Osteocyte (in vitro differentiated cells): ENCODE data around the gene CYRIA. TPM values are rescaled to one million over a fixed set of nuclear protein-coding genes. Genes with fewer than 3 reads are reported as not detected.

Experiments used
- DNase-seq: peaks from one replicate; pipeline ENCODE4 v3.0.0; 2021; ENCODE audit warnings: mixed read lengths; ENCODE audit not compliant: unreplicated experiment; ENCODE audit errors: extremely low spot score
- H3K27ac Mint-ChIP-seq: one replicate; pipeline ENCODE4 v1.8.0; 2021; ENCODE audit warnings: mild to moderate bottlenecking, mixed read lengths; ENCODE audit not compliant: unreplicated experiment
- H3K27me3 Mint-ChIP-seq: one replicate; pipeline ENCODE4 v1.8.0; 2021; ENCODE audit warnings: mixed read lengths; ENCODE audit not compliant: unreplicated experiment
- H3K36me3 Mint-ChIP-seq: one replicate; pipeline ENCODE4 v1.8.0; 2021; ENCODE audit warnings: mixed read lengths; ENCODE audit not compliant: unreplicated experiment
- H3K4me1 Mint-ChIP-seq: one replicate; pipeline ENCODE4 v1.8.0; 2021; ENCODE audit warnings: mixed read lengths; ENCODE audit not compliant: unreplicated experiment
- H3K4me3 Mint-ChIP-seq: one replicate; pipeline ENCODE4 v1.8.0; 2021; ENCODE audit warnings: mild to moderate bottlenecking, moderate library complexity, mixed read lengths; ENCODE audit not compliant: unreplicated experiment
- H3K9me3 Mint-ChIP-seq: one replicate; pipeline ENCODE4 v1.8.0; 2021; ENCODE audit warnings: mixed read lengths; ENCODE audit not compliant: unreplicated experiment
- total RNA-seq: library from RNA; stranded (reverse); gene quantifications from 2 replicates; pipeline ENCODE4 v1.2.1, GENCODE V29; 2021
- TF ChIP-seq, protein P1 (sequence below): fragments of 200-600 bp; sonication (generic); IDR thresholded peaks from 2 replicates; pipeline ENCODE4 v1.5.0; 2021; ENCODE audit warnings: antibody characterized with exemption, mild to moderate bottlenecking, moderate library complexity

Gene CYRIA
- total RNA-seq, 1 donor from 2014 or later: 2.8 TPM

DNA sequence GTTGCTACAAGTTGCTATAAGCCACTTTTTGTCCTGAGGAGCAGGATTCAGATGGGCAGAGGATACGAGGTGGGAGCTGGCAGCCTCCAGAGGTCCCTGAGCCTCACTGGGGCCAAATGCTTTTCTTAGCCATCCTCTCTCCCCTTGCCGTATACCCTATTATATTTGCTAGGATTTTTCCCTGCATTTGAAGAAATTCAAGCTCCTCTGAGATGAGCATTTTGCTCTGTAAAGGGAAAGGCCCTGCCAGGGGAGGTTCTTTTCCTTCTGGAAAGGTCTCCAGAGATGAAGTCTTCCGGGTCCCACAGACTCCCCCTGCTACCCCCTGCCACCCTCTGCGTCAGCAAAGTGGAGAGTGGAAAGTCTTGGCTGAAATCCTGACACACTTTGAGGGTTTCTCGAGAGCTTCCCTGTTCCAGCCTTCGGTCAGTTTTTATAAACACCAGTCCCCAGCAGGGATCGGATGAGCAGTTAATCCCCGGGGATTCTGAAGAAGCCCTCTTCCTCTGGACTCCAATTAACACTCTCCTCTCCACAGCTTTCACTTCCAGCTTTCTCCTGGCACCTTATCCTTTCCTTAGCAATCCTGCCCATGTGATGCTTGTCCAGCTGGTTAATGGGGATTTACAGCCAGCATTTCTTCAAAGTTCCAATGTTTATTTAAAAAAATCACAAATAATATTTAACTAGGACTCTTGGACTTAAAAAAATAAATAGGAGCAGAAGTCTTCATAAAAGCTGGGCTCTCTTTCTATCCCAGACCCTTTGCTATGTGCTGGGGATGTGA is 13.1 kb downstream of the CYRIA start:
- peak overlapping the region; percentile 88 for H3K27ac Mint-ChIP-seq

DNA sequence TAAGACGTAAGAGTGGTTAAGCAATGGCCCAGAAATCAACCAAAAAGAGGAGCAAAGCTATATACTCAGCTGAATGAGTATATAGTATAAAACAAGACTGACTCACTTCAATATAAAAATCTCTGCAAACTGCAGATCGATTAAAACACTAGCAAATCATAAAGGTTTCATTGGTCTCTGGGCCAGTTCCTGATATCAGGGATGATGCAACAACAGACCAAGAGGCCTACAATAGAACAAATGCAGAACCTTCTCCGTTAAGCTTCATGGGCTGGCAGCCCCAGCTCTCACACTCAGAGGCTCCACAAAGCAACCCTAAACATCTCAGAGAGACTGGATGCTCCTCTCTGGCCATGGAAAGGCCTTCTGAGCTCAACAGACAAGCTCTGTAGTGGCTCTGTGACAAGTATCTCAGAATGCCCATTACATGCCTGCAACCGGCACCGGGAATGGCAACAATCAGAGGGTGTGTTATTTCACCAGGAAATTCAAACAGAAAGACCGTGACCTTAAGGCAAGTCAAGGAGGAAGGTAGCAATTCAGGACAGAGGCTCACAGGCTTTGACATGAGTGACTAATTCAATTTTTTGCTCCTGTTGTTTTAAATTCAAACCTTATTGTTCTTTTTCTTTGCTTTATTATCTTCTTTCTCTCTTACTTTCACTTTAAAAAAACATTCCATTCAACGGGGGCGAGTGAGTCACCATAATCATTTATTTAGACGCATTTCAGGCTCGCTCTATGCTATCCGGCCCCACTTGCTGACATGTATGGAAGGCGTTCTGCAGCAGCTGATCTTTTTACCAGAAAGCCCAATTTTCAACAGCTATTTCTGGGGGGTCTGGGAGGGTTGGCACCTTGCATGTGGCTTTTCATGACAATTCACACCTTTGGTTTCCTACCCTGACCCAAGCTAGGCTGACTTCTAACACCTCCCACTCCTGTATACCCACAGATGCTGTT is 15.1 kb downstream of the CYRIA start:
- Mint-ChIP-seq H3K4me3 (peak overlapping the region; percentile 64), H3K4me1 (peaks cover 41% of the 10 kb centered on the region)
- no peak for DNase-seq

More for the DNA sequence above, 13.1 kb downstream of the CYRIA start:
- TF ChIP-seq, protein P1, sequence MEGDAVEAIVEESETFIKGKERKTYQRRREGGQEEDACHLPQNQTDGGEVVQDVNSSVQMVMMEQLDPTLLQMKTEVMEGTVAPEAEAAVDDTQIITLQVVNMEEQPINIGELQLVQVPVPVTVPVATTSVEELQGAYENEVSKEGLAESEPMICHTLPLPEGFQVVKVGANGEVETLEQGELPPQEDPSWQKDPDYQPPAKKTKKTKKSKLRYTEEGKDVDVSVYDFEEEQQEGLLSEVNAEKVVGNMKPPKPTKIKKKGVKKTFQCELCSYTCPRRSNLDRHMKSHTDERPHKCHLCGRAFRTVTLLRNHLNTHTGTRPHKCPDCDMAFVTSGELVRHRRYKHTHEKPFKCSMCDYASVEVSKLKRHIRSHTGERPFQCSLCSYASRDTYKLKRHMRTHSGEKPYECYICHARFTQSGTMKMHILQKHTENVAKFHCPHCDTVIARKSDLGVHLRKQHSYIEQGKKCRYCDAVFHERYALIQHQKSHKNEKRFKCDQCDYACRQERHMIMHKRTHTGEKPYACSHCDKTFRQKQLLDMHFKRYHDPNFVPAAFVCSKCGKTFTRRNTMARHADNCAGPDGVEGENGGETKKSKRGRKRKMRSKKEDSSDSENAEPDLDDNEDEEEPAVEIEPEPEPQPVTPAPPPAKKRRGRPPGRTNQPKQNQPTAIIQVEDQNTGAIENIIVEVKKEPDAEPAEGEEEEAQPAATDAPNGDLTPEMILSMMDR: no peak
- H3K4me1 Mint-ChIP-seq: peaks cover 41% of the 10 kb centered on the region
- H3K27me3 Mint-ChIP-seq: peaks cover 6% of the 10 kb centered on the region
- H3K9me3 Mint-ChIP-seq: no peaks in the 10 kb centered on the region
- no peak overlapping the region for H3K4me3 Mint-ChIP-seq
- H3K36me3 Mint-ChIP-seq: no peaks in the 10 kb centered on the region
- DNase-seq: no peak

GRCh38 chr2:16649353-16650286 is 16.0 kb downstream of the CYRIA start:
- TF ChIP-seq, protein P1: no peak
- DNase-seq: no peak
- Mint-ChIP-seq H3K27ac (no peak overlapping the region), H3K4me3 (no peak overlapping the region), H3K9me3 (no peaks in the 10 kb centered on the region), H3K27me3 (no peaks in the 10 kb centered on the region), H3K4me1 (peaks cover 41% of the 10 kb centered on the region), H3K36me3 (no peaks in the 10 kb centered on the region)

More for the DNA sequence above, 15.1 kb downstream of the CYRIA start:
- H3K36me3 Mint-ChIP-seq: no peaks in the 10 kb centered on the region
- H3K27me3 Mint-ChIP-seq: no peaks in the 10 kb centered on the region
- H3K27ac Mint-ChIP-seq: peak overlapping the region; percentile 88
- no peaks in the 10 kb centered on the region for H3K9me3 Mint-ChIP-seq
- TF ChIP-seq, protein P1: no peak

GRCh38 chr2:16647992-16648617 is 17.5 kb downstream of the CYRIA start:
- DNase-seq: no peak
- TF ChIP-seq, protein P1: no peak
- no peaks in the 10 kb centered on the region for H3K9me3 Mint-ChIP-seq
- no peak overlapping the region for H3K27ac Mint-ChIP-seq
- peaks cover 38% of the 10 kb centered on the region for H3K4me1 Mint-ChIP-seq
- H3K27me3 Mint-ChIP-seq: no peaks in the 10 kb centered on the region
- H3K4me3 Mint-ChIP-seq: no peak overlapping the region
- no peaks in the 10 kb centered on the region for H3K36me3 Mint-ChIP-seq
